UCSD-AML1 (cell line): Measurements from ENCODE around the gene CNGA1.

Experiments
- DNase-seq: peaks from one replicate; lab custom pipeline; 2025; ENCODE audit not compliant: unreplicated experiment; lab: John Stamatoyannopoulos, UW

Gene CNGA1

GRCh38 chr4:47913330-47913729 is 103.2 kb downstream of the CNGA1 start:
- DNase-seq = no peak

DNA sequence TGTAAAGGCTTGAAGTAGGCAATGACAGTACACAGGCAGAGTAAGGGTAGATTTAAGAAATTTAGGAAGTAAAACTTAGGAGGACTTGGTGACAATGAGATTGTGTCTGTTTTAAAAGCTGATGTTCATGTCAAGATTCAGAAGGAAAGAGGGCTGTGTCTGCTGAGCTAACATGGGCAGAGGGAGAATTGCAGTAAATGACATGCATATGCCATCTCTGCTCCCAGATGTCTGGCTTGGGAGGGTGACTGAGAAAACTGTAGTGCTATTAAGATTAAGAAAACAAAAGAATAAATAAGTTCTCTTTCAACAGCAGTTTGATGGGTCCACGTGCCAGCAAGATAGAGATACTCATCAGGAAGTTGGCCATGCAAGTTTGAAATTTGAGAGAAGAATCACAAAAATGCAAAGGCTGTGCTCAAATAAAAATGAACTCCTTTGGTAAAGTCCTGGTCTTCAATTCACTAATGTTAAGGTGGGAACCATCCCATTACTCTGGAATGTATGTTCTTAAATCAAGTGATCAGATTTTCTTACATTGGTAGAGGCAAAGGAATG is 109.3 kb downstream of the CNGA1 start:
- no peak for DNase-seq

- no peak for DNase-seq
Observed at GRCh38 chr4:47899639-47900038, 116.8 kb downstream of the CNGA1 start.

DNA sequence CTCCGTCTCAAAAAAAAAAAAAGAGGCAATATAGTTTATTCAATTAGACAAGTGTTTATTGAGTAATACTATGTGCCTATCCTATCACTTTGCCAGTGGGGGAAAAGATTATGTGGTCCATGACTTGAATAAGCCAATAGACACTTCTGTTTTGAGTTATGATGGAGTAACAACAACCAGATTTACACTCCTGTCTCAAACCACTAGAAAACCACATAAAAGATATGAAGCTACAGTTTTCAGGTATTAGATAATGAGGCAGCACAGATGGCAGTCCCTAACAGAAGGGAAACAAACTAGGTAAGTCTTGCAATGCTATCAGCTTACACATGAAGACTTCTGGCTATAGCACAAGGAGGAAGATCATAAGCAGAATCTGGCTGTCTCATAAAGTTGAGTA is 124.6 kb downstream of the CNGA1 start:
- no peak for DNase-seq
